ENCODE results near the gene RETREG1.
"Not testable (repeated sequence)": the region's sequence is repeated elsewhere in the genome, so short reads cannot be mapped to it uniquely, and the experiment has no call there.

Gene RETREG1, protein sequence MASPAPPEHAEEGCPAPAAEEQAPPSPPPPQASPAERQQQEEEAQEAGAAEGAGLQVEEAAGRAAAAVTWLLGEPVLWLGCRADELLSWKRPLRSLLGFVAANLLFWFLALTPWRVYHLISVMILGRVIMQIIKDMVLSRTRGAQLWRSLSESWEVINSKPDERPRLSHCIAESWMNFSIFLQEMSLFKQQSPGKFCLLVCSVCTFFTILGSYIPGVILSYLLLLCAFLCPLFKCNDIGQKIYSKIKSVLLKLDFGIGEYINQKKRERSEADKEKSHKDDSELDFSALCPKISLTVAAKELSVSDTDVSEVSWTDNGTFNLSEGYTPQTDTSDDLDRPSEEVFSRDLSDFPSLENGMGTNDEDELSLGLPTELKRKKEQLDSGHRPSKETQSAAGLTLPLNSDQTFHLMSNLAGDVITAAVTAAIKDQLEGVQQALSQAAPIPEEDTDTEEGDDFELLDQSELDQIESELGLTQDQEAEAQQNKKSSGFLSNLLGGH

DNA sequence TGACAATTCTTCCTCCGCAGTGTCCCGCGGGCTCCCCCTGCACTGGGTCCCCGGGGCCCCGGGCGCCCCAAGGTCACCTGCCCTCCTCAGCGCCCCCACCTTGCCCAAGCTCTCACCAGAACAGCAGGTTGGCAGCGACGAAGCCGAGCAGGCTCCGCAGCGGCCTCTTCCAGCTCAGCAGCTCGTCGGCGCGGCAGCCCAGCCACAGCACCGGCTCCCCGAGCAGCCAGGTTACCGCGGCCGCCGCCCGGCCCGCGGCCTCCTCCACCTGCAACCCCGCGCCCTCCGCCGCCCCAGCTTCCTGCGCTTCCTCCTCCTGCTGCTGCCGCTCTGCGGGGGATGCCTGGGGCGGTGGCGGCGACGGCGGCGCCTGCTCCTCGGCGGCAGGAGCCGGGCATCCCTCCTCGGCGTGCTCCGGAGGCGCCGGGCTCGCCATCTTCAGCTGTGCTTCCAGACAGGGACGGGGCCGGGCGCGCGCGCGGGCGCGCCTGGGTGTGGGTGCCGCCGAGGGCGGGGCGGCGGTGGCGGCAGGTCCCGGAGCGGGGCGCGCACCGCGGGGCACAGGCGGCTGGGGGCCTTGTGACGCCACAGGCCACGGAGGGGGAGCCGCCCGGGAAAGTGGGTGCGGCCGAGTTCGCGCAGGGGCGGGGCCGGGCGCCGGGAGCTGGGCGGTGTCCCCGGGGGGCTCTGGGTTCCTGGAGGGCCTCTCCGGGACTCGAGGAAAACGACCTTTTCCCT, at the start of gene RETREG1:
RETREG1 (minus strand) TSS at position 462 of the 738 bp plus-strand sequence; CDS start at position 436, 26 bp downstream.
- DNase-seq: no peak

- no peak for DNase-seq
Observed at GRCh38 chr5:16666130-16666882, 49.5 kb upstream of the RETREG1 start.

DNA sequence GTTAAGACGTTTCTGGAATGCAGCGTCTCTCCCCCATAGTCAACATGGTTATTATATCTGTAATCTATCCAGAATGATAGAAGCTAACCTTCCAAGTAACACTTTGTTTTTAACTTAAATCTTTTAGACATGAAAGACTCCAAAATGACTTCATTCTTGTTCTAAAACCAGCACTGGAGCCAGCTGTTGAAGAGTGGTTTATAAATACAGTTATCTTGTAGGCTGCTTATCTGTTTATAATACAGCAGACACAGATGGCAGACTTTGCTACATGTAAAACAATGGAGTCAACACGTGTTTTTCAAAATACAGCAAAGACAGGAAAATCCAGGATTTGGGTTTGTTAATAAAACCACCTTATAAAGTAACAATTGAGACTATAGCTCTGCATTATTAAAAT, 48.8 kb upstream of the RETREG1 start:
- DNase-seq: no peak

- no peak for DNase-seq
Observed at GRCh38 chr5:16664368-16664767, 47.6 kb upstream of the RETREG1 start.

- no peak for DNase-seq
Observed at GRCh38 chr5:16663840-16664239, 47.0 kb upstream of the RETREG1 start.

DNA sequence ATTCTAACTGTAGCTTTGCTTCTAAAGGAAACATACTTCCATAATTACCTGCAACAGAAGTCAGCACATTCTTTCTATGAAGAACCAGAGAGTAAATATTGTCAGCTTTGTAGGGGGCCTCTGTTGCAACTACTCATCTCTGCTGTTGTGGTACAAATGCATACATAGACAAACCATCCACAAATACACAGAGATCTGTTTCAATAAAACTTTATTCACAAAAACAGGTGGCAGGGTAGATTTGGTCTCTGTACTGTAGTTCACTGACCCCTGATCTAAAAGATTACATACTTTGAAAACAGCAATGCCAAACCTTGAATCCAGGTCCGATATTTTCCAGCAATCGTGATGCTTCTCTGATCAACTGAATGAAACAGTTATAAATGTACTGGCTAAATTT, 44.9 kb upstream of the RETREG1 start:
- no peak for DNase-seq

- no peak for DNase-seq
Observed at GRCh38 chr5:16660982-16661381, 44.2 kb upstream of the RETREG1 start.

- DNase-seq: no peak
Observed at GRCh38 chr5:16659536-16659935, 42.7 kb upstream of the RETREG1 start.

- DNase-seq: no peak
Observed at GRCh38 chr5:16656561-16657191, 39.9 kb upstream of the RETREG1 start.

DNA sequence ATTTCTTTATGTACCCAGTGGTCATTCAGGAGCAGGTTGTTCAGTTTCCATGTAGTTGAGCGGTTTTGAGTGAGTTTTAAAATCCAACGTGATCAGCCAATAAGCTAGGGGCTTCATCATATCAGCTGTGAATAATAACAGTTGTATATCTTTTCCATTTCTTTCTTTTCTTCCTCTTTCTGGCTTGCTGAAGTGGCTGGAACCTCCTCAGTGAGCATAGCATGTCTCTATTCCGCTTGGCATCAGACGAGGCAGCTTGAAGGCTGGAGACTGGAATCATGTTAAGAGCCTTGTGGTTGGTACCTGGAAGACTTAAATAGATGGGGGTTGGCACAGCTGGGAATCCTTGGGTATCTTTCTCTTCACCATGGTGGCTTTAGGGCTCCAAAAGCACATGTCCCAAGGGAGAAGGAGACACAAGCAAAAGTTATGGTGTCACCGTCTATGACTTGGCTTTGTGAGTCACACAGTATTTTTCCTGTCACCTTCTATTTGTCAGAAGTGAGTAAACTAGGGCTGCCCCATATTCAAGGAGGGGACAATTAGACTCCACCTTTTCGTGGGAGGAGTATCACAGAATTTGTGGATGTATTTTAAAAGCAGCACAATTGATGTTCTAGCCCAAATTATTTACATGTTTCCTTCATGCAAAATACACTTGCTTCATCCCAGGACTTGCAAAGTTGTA, 38.0 kb upstream of the RETREG1 start:
- DNase-seq: no peak

DNA sequence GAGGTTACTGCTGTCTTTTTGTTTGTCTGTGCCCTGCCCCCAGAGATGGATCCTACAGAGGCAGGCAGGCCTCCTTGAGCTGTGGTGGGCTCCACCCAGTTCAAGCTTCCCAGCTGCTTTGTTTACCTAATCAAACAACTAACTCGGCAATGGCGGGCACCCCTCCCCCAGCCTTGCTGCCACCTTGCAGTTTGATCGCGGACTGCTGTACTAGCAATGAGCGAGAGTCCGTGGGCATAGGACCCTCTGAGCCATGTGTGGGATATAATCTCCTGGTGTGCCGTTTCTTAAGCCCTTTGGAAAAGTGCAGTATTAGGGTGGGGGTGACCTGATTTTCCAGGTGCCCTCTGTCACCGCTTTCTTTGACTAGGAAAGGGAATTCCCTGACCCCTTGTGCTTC, 31.9 kb upstream of the RETREG1 start:
- not testable (repeated sequence) for DNase-seq

DNA sequence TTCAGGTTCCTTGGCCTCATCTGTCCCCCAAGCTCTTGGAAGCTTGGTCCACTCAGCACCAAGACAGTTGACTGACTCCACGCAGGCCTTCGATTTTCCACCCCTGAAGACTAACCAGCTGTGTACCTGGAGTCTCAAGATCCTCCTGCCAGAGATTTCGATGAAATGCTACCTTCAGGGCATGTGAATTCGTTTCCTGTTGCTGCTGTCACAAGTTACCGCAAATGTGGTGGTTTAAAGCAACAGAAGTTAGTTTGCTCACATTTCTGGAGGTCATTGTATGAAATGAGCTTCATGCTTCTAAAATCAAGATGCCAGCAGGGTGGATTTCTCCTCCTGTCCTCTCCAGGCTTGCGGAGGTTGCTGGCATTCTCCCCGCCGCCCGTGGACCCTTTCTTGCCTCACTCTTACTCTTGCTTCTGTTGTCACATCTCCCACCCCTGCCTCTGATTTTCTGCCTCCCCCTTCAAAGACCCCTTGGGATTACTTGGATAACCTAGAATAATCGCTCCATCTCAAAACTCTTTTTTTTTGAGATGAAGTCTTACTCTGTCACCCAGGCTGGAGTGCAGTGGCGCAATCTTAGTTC, 27.6 kb upstream of the RETREG1 start:
- DNase-seq: no peak

DNA sequence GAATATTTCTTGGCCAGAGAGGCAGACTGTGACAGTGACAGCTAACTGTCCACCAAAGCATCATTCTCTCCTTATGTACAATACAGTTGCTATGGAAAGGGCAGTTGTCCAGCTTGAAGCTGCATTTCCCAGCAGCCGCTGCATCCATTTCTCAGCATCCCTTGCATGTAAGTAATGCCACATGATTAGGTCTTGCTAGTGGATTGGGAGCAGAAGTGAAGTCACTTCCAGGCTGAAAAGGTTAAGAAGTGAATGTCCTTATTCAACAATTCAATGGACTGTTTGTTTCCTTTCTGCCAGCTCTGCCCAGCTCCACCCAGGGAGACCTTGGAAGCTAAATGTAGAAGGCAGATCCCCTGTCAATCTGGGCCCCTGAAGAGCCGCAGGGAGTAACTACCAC, 26.1 kb upstream of the RETREG1 start:
- DNase-seq: no peak

GRCh38 chr5:16639206-16639605, 22.4 kb upstream of the RETREG1 start:
- no peak for DNase-seq

GRCh38 chr5:16628376-16628775, 11.6 kb upstream of the RETREG1 start:
- no peak for DNase-seq

- no peak for DNase-seq
Observed at GRCh38 chr5:16626696-16627264, 10.0 kb upstream of the RETREG1 start.

DNA sequence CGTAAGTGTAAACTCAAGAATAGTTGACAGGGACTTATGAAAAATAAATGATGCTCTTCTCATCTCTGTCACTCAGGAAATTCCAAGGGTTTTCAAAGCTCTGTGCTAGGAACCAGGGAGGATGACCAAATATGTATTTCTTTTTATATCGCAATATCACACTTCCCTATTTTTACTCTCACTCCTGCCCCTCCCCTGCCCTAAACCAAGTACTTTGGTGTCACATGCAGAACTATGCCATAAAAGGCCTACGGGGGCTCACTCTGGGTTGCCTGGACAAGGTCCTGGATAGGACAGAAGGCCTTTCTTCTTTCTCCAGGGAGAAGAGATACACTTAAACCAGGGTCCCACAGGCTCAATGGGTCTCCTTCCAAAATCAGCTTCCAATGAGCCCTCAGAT, 8.3 kb upstream of the RETREG1 start:
- no peak for DNase-seq

DNA sequence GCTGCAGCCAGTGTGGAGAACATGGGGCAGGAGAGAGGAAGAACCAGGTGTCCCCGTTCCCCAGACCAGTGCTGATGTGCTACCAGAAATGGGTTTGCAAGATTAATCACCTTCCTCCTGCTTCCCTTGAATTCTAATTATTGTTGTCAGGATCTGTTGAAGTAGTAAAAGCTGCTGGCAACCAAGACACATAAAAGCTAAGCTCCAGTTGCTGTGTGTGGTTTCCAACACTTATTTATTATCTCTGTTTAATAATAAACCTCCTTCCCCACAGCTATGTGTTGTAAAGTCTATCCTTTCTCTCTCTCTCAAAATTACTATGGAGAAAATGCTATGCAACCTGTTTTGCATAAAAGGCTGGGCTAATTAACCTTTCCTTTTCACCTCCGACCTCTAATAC, 2.3 kb upstream of the RETREG1 start:
- DNase-seq: no peak

DNA sequence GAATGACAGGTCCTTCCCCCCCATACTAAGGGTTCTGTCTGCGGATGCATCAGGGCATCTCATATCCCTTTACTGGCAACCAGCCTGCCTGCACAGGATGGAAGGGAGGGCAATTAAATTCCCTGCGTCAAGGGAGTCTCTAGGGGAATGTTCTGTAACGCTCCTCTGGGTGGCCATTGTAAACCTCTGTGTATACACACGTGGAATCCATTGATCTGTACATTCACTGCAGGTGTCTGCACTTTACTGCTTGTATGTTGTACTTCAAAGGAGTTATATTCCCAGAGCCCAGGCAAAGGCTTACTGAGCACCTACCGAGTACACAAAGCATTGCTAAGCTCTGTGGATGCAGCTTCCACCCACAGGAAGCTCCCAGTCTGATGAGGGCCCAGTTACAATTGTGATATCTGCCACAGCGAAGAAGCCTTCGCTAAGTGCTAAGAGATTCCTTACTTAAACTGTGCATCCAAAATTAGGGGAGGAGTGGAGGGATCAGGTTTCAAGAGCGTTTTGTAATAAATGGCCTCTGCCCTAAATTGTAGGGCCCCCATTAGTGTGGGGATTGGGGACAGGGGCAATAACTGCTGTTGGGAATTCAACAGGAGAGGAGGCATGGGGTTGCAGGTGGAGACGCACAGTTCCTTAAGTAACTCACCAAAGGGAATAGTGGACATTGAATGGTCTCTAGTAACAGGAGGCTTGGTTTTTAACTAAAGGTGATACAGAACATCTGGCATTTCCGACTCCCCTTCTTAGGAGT, 1.5 kb upstream of the RETREG1 start:
- DNase-seq: no peak

- DNase-seq: no peak
Observed at GRCh38 chr5:16617274-16617968, 624 bp upstream of the RETREG1 start.
